ENCODE measurements around the gene LTA4H.

GRCh38 chr12:95986635-95987570 lies 48.5 kb downstream of the LTA4H start:
- TF ChIP-seq CTCF (IDR thresholded peaks at IDR 0.05 in 2 of 3, conservative IDR thresholded peaks at IDR 0.05 in 1 of 3; ENCODE audit: control insufficient read depth in 2 of 3, extremely low read depth in 1 of 3, insufficient read depth in 1 of 3, low read depth in 3 of 3, low read length in 3 of 3), result no peak
- no peak for TF ChIP-seq STAT1 (conservative IDR thresholded peaks at IDR 0.05)
- TF ChIP-seq KDM1A (IDR thresholded peaks at IDR 0.05; ENCODE audit: borderline replicate concordance), result no peak
- TF ChIP-seq RCOR1 (conservative IDR thresholded peaks at IDR 0.05; ENCODE audit: low read depth, low read length), result no peak
- TF ChIP-seq GABPA (IDR thresholded peaks at IDR 0.05; ENCODE audit: low read depth), result no peak
- no peak for TF ChIP-seq ELK1 (IDR thresholded peaks at IDR 0.05; ENCODE audit: low read depth, low read length)
- no peak for TF ChIP-seq POLR2A (IDR thresholded peaks at IDR 0.05; ENCODE audit: low read depth, low read length)
- no peak for TF ChIP-seq REST (IDR thresholded peaks at IDR 0.05; ENCODE audit: low read depth, low read length)

Data from GM12878 (cell line).